Measurements from ENCODE around the gene CASQ1. TPM values are rescaled to one million over a fixed set of nuclear protein-coding genes. Genes with fewer than 3 reads are reported as not detected.

CASQ1 gene
- total and polyA plus RNA-seq, 9 of the 15 experiments (the other 6 are each of a cell fraction or from before 2014, with no cell fraction given) = not detected

- TF ChIP-seq TARDBP (IDR thresholded peaks at IDR 0.05) (peak; percentile 58; the same call in 1 of the 2 replicates), SMC3 (conservative IDR thresholded peaks at IDR 0.05; ENCODE audit: insufficient read depth, low read depth, low read length) (no peak), BCLAF1 (IDR thresholded peaks at IDR 0.05; ENCODE audit: borderline replicate concordance in 1 of 2, control insufficient read depth in 1 of 2, low read depth in 2 of 2, low read length in 1 of 2) (no peak), CHD4 (IDR thresholded peaks at IDR 0.05; ENCODE audit: insufficient read depth, insufficient replicate concordance, low read depth, low read length, poor library complexity, severe bottlenecking) (no peak), AFF1 (IDR thresholded peaks at IDR 0.05; ENCODE audit: low read depth in 1 of 2, partially characterized antibody in 2 of 2) (no peak), ATF1 (CRISPR knock-in tag; IDR thresholded peaks at IDR 0.05) (no peak), ATF1 (tag; IDR thresholded peaks at IDR 0.05) (no peak), UBTF (IDR thresholded peaks at IDR 0.05; ENCODE audit: borderline replicate concordance in 1 of 2, low read depth in 2 of 2, low read length in 2 of 2) (peak in 1 of 2 experiments; percentile 53; a peak in 1 of 4 replicates), BRF1 (IDR thresholded peaks at IDR 0.05; ENCODE audit: borderline replicate concordance, extremely low read depth, insufficient read length) (no peak), ZNF143 (CRISPR knock-in tag; IDR thresholded peaks at IDR 0.05) (no peak), POLR2H (tag; IDR thresholded peaks at IDR 0.05; ENCODE audit: low read depth) (no peak)
- TF ChIP-seq, protein P1, sequence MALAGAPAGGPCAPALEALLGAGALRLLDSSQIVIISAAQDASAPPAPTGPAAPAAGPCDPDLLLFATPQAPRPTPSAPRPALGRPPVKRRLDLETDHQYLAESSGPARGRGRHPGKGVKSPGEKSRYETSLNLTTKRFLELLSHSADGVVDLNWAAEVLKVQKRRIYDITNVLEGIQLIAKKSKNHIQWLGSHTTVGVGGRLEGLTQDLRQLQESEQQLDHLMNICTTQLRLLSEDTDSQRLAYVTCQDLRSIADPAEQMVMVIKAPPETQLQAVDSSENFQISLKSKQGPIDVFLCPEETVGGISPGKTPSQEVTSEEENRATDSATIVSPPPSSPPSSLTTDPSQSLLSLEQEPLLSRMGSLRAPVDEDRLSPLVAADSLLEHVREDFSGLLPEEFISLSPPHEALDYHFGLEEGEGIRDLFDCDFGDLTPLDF (CRISPR knock-in tag; IDR thresholded peaks at IDR 0.05) = no peak
Measured at GRCh38 chr1:160205242-160206035, 15.1 kb downstream of the CASQ1 start, which contains the start of gene PEA15 (continued).

Data from K562 (cell line).